Endothelial cell of umbilical vein (primary cell): ENCODE measurements around the gene DENND5A.

ENCODE experiments used
- CTCF ChIP-seq, 2 donors: IDR thresholded peaks; 1 replicate in 1 of 2; 2 replicates in 1 of 2; pipeline ENCODE4 v1.5.1; 2011; ENCODE audit warnings: low read length in 2 of 2, mild to moderate bottlenecking in 2 of 2, moderate library complexity in 2 of 2, control low read depth in 1 of 2, inconsistent platforms in 1 of 2, low read depth in 1 of 2; ENCODE audit not compliant: insufficient read depth in 1 of 2; ENCODE audit errors: extremely low read depth in 1 of 2
- EZH2 ChIP-seq: IDR thresholded peaks from 2 replicates; pipeline ENCODE4 v1.6.1; 2012; ENCODE audit warnings: borderline replicate concordance, low read depth, mild to moderate bottlenecking, moderate library complexity, low read length, inconsistent platforms; ENCODE audit not compliant: severe bottlenecking
- MAX ChIP-seq: IDR thresholded peaks from 2 replicates; pipeline ENCODE4 v1.6.1; 2011; ENCODE audit not compliant: insufficient read depth, insufficient read length
- MYC ChIP-seq: IDR thresholded peaks from one replicate; pipeline ENCODE4 v1.6.1; 2011; ENCODE audit warnings: mild to moderate bottlenecking, low read depth, low read length
- POLR2A ChIP-seq: IDR thresholded peaks from 2 replicates; pipeline ENCODE4 v1.6.1; 2012; ENCODE audit warnings: low read depth, mild to moderate bottlenecking, control low read depth, low read length
- POLR2AphosphoS5 ChIP-seq: IDR thresholded peaks from 2 replicates; pipeline ENCODE4 v1.6.1; 2012; ENCODE audit warnings: low read depth, mild to moderate bottlenecking, control low read depth, low read length, moderate library complexity; ENCODE audit not compliant: insufficient read depth

- TF ChIP-seq CTCF (IDR thresholded peaks at IDR 0.05; ENCODE audit: extremely low read depth in 1 of 2, insufficient read depth in 1 of 2, low read depth in 1 of 2, low read length in 2 of 2) (no peak), POLR2A (no peak), POLR2AphosphoS5 (no peak), MYC (no peak), MAX (no peak), EZH2 (no peak)
These were observed 10.7 kb downstream of the DENND5A start for GRCh38 chr11:9254416-9254815.
